ENCODE results near the gene KMT5B.
"Not testable (repeated sequence)": the region's sequence is repeated elsewhere in the genome, so short reads cannot be mapped to it uniquely, and the experiment has no call there.

The KMT5B gene

GRCh38 chr11:68213135-68213515 is at the start of gene KMT5B:
Gene KMT5B, minus strand, starts transcription at chr11:68213296. Its CDS starts 23,220 bp downstream, at chr11:68190076.
- peak; percentile 52 for DNase-seq

- no peak for DNase-seq
Observed at GRCh38 chr11:68262544-68262827, 49.4 kb upstream of the KMT5B start.

- no peak for DNase-seq
Observed at GRCh38 chr11:68261749-68262543, 48.9 kb upstream of the KMT5B start.

- DNase-seq = no peak
Observed at GRCh38 chr11:68261006-68261405, 47.9 kb upstream of the KMT5B start.

GRCh38 chr11:68260484-68260883 is 47.4 kb upstream of the KMT5B start:
- no peak for DNase-seq

- no peak for DNase-seq
Observed at GRCh38 chr11:68259122-68259959, 46.2 kb upstream of the KMT5B start.

GRCh38 chr11:68258363-68258765 is 45.3 kb upstream of the KMT5B start:
- DNase-seq = no peak

- peak; percentile 92 for DNase-seq
Observed at GRCh38 chr11:68257477-68258362, 44.6 kb upstream of the KMT5B start.

GRCh38 chr11:68256331-68256741 is 43.2 kb upstream of the KMT5B start:
- DNase-seq = peak; percentile 82

- DNase-seq = no peak
Observed at GRCh38 chr11:68255526-68255925, 42.4 kb upstream of the KMT5B start.

GRCh38 chr11:68254421-68254820 is 41.3 kb upstream of the KMT5B start:
- DNase-seq = no peak

- DNase-seq = no peak
Observed at GRCh38 chr11:68251765-68252164, 38.7 kb upstream of the KMT5B start.

GRCh38 chr11:68244912-68245311 is 31.8 kb upstream of the KMT5B start:
- not testable (repeated sequence) for DNase-seq

GRCh38 chr11:68243847-68244246 is 30.8 kb upstream of the KMT5B start:
- not testable (repeated sequence) for DNase-seq

GRCh38 chr11:68242616-68243015 is 29.5 kb upstream of the KMT5B start:
- DNase-seq = no peak

- no peak for DNase-seq
Observed at GRCh38 chr11:68231621-68232020, 18.5 kb upstream of the KMT5B start.

GRCh38 chr11:68229601-68230000 is 16.5 kb upstream of the KMT5B start:
- no peak for DNase-seq

GRCh38 chr11:68226421-68226820 is 13.3 kb upstream of the KMT5B start:
- DNase-seq = no peak

GRCh38 chr11:68224606-68225005 is 11.5 kb upstream of the KMT5B start:
- DNase-seq = no peak

- no peak for DNase-seq
Observed at GRCh38 chr11:68223275-68223674, 10.2 kb upstream of the KMT5B start.

- no peak for DNase-seq
Observed at GRCh38 chr11:68221406-68221805, 8.3 kb upstream of the KMT5B start.

- DNase-seq = no peak
Observed at GRCh38 chr11:68216171-68216938, 3.3 kb upstream of the KMT5B start.
